CD4-positive, alpha-beta T cell treated with Interleukin-10 for 1 hour (primary cell): ENCODE measurements around the gene GPR155.
"Not testable (repeated sequence)": the region's sequence is repeated elsewhere in the genome, so short reads cannot be mapped to it uniquely, and the experiment has no call there.

Experiments used
- DNase-seq: peaks from one replicate; pipeline ENCODE4 v3.0.0-alpha.2; 2020

Gene GPR155

GRCh38 chr2:174438146-174438886 is 48.5 kb downstream of the GPR155 start:
- DNase-seq, result no peak

GRCh38 chr2:174436351-174436750 is 50.5 kb downstream of the GPR155 start:
- no peak for DNase-seq

GRCh38 chr2:174431902-174432301 is 54.9 kb downstream of the GPR155 start:
- DNase-seq, result no peak

- no peak for DNase-seq
Measured at GRCh38 chr2:174430066-174430465, 56.8 kb downstream of the GPR155 start.

GRCh38 chr2:174428214-174428613 is 58.6 kb downstream of the GPR155 start:
- DNase-seq, result no peak

- no peak for DNase-seq
Measured at GRCh38 chr2:174412256-174412655, 74.6 kb downstream of the GPR155 start.

GRCh38 chr2:174410039-174410438 is 76.8 kb downstream of the GPR155 start:
- DNase-seq, result not testable (repeated sequence)

- DNase-seq, result no peak
Measured at GRCh38 chr2:174403628-174404027, 83.2 kb downstream of the GPR155 start.

GRCh38 chr2:174400853-174401252 is 86.0 kb downstream of the GPR155 start:
- no peak for DNase-seq

GRCh38 chr2:174399171-174399570 is 87.7 kb downstream of the GPR155 start:
- no peak for DNase-seq

GRCh38 chr2:174397773-174398172 is 89.1 kb downstream of the GPR155 start:
- no peak for DNase-seq

- no peak for DNase-seq
Measured at GRCh38 chr2:174395969-174396630, 90.7 kb downstream of the GPR155 start.

GRCh38 chr2:174395284-174395968 is 91.4 kb downstream of the GPR155 start, which contains the start of gene SCRN3:
Gene SCRN3, plus strand, starts transcription at chr2:174395730. Its CDS starts 2,554 bp downstream, at chr2:174398284.
- DNase-seq, result peak; percentile 87

GRCh38 chr2:174392706-174393105 is 94.1 kb downstream of the GPR155 start:
- DNase-seq, result no peak

- DNase-seq, result not testable (repeated sequence)
Measured at GRCh38 chr2:174390303-174390702, 96.5 kb downstream of the GPR155 start.

- no peak for DNase-seq
Measured at GRCh38 chr2:174389542-174389941, 97.3 kb downstream of the GPR155 start.

GRCh38 chr2:174388706-174389105 is 98.1 kb downstream of the GPR155 start:
- DNase-seq, result not testable (repeated sequence)

- no peak for DNase-seq
Measured at GRCh38 chr2:174385201-174385600, 101.6 kb downstream of the GPR155 start.

- DNase-seq, result no peak
Measured at GRCh38 chr2:174383796-174384195, 103.0 kb downstream of the GPR155 start.
